Measurements from ENCODE around the gene MSLN. TPM values are rescaled to one million over a fixed set of nuclear protein-coding genes. Genes with fewer than 3 reads are reported as not detected.
A peak's percentile ranks its signal among the peaks of the same experiment; 100 is the strongest.

Gene MSLN
- polyA plus RNA-seq, 2 donors: 0.87 to 3.7 TPM

GRCh38 chr16:734208-734980 lies 26.1 kb upstream of the MSLN start:
- Histone ChIP-seq H3K27ac (ENCODE audit: low read depth in 2 of 2, low read length in 1 of 2) (no peak overlapping the region), H3K27me3 (ENCODE audit: control insufficient read depth in 1 of 2, insufficient read depth in 2 of 2, low read length in 2 of 2) (no peaks in the 10 kb centered on the region), H3K9me3 (ENCODE audit: control insufficient read depth in 2 of 2, insufficient read depth in 1 of 2, low read depth in 1 of 2, low read length in 1 of 2) (no peaks in the 10 kb centered on the region), H3K4me1 (ENCODE audit: control insufficient read depth in 2 of 2, insufficient read depth in 2 of 2, low read length in 1 of 2) (no peaks in the 10 kb centered on the region), H3K36me3 (ENCODE audit: control insufficient read depth in 2 of 2, insufficient read depth in 2 of 2, low read length in 1 of 2) (peaks cover 0 to 64% of the 10 kb centered on the region in 2 donors), H3K4me3 (ENCODE audit: low read depth in 1 of 2, low read length in 2 of 2) (no peak overlapping the region)
- WGBS, 2 donors: 90 to 92% methylated on average over 49 of the region's 49 CpGs

- Histone ChIP-seq H3K27me3 (ENCODE audit: control insufficient read depth in 1 of 2, insufficient read depth in 2 of 2, low read length in 2 of 2) (no peaks in the 10 kb centered on the region), H3K4me3 (ENCODE audit: low read depth in 1 of 2, low read length in 2 of 2) (no peak overlapping the region), H3K27ac (ENCODE audit: low read depth in 2 of 2, low read length in 1 of 2) (no peak overlapping the region), H3K4me1 (ENCODE audit: control insufficient read depth in 2 of 2, insufficient read depth in 2 of 2, low read length in 1 of 2) (peaks cover 0 to 7% of the 10 kb centered on the region in 2 donors), H3K9me3 (ENCODE audit: control insufficient read depth in 2 of 2, insufficient read depth in 1 of 2, low read depth in 1 of 2, low read length in 1 of 2) (no peaks in the 10 kb centered on the region), H3K36me3 (ENCODE audit: control insufficient read depth in 2 of 2, insufficient read depth in 2 of 2, low read length in 1 of 2) (peaks cover 0 to 64% of the 10 kb centered on the region in 2 donors)
- 93% methylated on average over 25 of the region's 25 CpGs for WGBS, 2 donors
Measured at GRCh38 chr16:734981-735881, 25.3 kb upstream of the MSLN start.

- H3K27me3 ChIP-seq (ENCODE audit: control insufficient read depth in 1 of 2, insufficient read depth in 2 of 2, low read length in 2 of 2): no peaks in the 10 kb centered on the region
- H3K27ac ChIP-seq (ENCODE audit: low read depth in 2 of 2, low read length in 1 of 2): no peak overlapping the region
- peaks cover 0 to 10% of the 10 kb centered on the region in 2 donors for H3K4me1 ChIP-seq (ENCODE audit: control insufficient read depth in 2 of 2, insufficient read depth in 2 of 2, low read length in 1 of 2)
- no peaks in the 10 kb centered on the region for H3K9me3 ChIP-seq (ENCODE audit: control insufficient read depth in 2 of 2, insufficient read depth in 1 of 2, low read depth in 1 of 2, low read length in 1 of 2)
- no peak overlapping the region for H3K4me3 ChIP-seq (ENCODE audit: low read depth in 1 of 2, low read length in 2 of 2)
- 76 to 83% methylated on average over 13 of the region's 13 CpGs for WGBS, 2 donors
- H3K36me3 ChIP-seq (ENCODE audit: control insufficient read depth in 2 of 2, insufficient read depth in 2 of 2, low read length in 1 of 2): peaks cover 0 to 60% of the 10 kb centered on the region in 2 donors
Measured at GRCh38 chr16:735982-736453, 24.5 kb upstream of the MSLN start.

- Histone ChIP-seq H3K4me1 (ENCODE audit: control insufficient read depth in 2 of 2, insufficient read depth in 2 of 2, low read length in 1 of 2) (peaks cover 0 to 10% of the 10 kb centered on the region in 2 donors), H3K27ac (ENCODE audit: low read depth in 2 of 2, low read length in 1 of 2) (no peak overlapping the region), H3K4me3 (ENCODE audit: low read depth in 1 of 2, low read length in 2 of 2) (no peak overlapping the region), H3K9me3 (ENCODE audit: control insufficient read depth in 2 of 2, insufficient read depth in 1 of 2, low read depth in 1 of 2, low read length in 1 of 2) (no peaks in the 10 kb centered on the region), H3K36me3 (ENCODE audit: control insufficient read depth in 2 of 2, insufficient read depth in 2 of 2, low read length in 1 of 2) (peaks cover 0 to 52% of the 10 kb centered on the region in 2 donors), H3K27me3 (ENCODE audit: control insufficient read depth in 1 of 2, insufficient read depth in 2 of 2, low read length in 2 of 2) (no peaks in the 10 kb centered on the region)
- 95 to 97% methylated on average over 29 of the region's 29 CpGs for WGBS, 2 donors
Measured at GRCh38 chr16:736936-737481, 23.5 kb upstream of the MSLN start.

GRCh38 chr16:739560-740458 lies 20.7 kb upstream of the MSLN start:
- 40 to 42% methylated on average over 36 to 38 of the region's 38 CpGs for WGBS, 2 donors
- H3K27me3 ChIP-seq (ENCODE audit: control insufficient read depth in 1 of 2, insufficient read depth in 2 of 2, low read length in 2 of 2): no peaks in the 10 kb centered on the region
- peaks cover 0 to 10% of the 10 kb centered on the region in 2 donors for H3K4me1 ChIP-seq (ENCODE audit: control insufficient read depth in 2 of 2, insufficient read depth in 2 of 2, low read length in 1 of 2)
- H3K36me3 ChIP-seq (ENCODE audit: control insufficient read depth in 2 of 2, insufficient read depth in 2 of 2, low read length in 1 of 2): peaks cover 0 to 31% of the 10 kb centered on the region in 2 donors
- H3K4me3 ChIP-seq (ENCODE audit: low read depth in 1 of 2, low read length in 2 of 2): peak overlapping the region; percentile 79 to 92
- H3K27ac ChIP-seq (ENCODE audit: low read depth in 2 of 2, low read length in 1 of 2): no peak overlapping the region
- H3K9me3 ChIP-seq (ENCODE audit: control insufficient read depth in 2 of 2, insufficient read depth in 1 of 2, low read depth in 1 of 2, low read length in 1 of 2): no peaks in the 10 kb centered on the region

- Histone ChIP-seq H3K4me1 (ENCODE audit: control insufficient read depth in 2 of 2, insufficient read depth in 2 of 2, low read length in 1 of 2) (peaks cover 0 to 10% of the 10 kb centered on the region in 2 donors), H3K27me3 (ENCODE audit: control insufficient read depth in 1 of 2, insufficient read depth in 2 of 2, low read length in 2 of 2) (no peaks in the 10 kb centered on the region), H3K27ac (ENCODE audit: low read depth in 2 of 2, low read length in 1 of 2) (peak overlapping the region; percentile 22 to 69), H3K9me3 (ENCODE audit: control insufficient read depth in 2 of 2, insufficient read depth in 1 of 2, low read depth in 1 of 2, low read length in 1 of 2) (no peaks in the 10 kb centered on the region), H3K36me3 (ENCODE audit: control insufficient read depth in 2 of 2, insufficient read depth in 2 of 2, low read length in 1 of 2) (peaks cover 0 to 25% of the 10 kb centered on the region in 2 donors), H3K4me3 (ENCODE audit: low read depth in 1 of 2, low read length in 2 of 2) (peak overlapping the region; percentile 79 to 92)
- WGBS, 2 donors: 0 to 1% methylated on average over 17 to 22 of the region's 22 CpGs
Measured at GRCh38 chr16:740459-740763, 20.1 kb upstream of the MSLN start.

- Histone ChIP-seq H3K4me3 (ENCODE audit: low read depth in 1 of 2, low read length in 2 of 2) (peak within 1 kb of the TSS; percentile 79 to 92), H3K36me3 (ENCODE audit: control insufficient read depth in 2 of 2, insufficient read depth in 2 of 2, low read length in 1 of 2) (peaks cover 0 to 21% of the 10 kb centered on the region in 2 donors), H3K27me3 (ENCODE audit: control insufficient read depth in 1 of 2, insufficient read depth in 2 of 2, low read length in 2 of 2) (no peaks in the 10 kb centered on the region), H3K9me3 (ENCODE audit: control insufficient read depth in 2 of 2, insufficient read depth in 1 of 2, low read depth in 1 of 2, low read length in 1 of 2) (no peaks in the 10 kb centered on the region), H3K27ac (ENCODE audit: low read depth in 2 of 2, low read length in 1 of 2) (peak within 1 kb of the TSS; percentile 45 to 72), H3K4me1 (ENCODE audit: control insufficient read depth in 2 of 2, insufficient read depth in 2 of 2, low read length in 1 of 2) (peaks cover 0 to 10% of the 10 kb centered on the region in 2 donors)
- WGBS, 2 donors: 0 to 1% methylated on average over 77 to 79 of the region's 79 CpGs
Measured at GRCh38 chr16:740764-741505, 19.6 kb upstream of the MSLN start, which contains the start of gene CIAO3. TSS of gene CIAO3 (minus strand) at chr16:740997. CDS start at chr16:740985, 12 bp downstream.

- Histone ChIP-seq H3K9me3 (ENCODE audit: control insufficient read depth in 2 of 2, insufficient read depth in 1 of 2, low read depth in 1 of 2, low read length in 1 of 2) (no peaks in the 10 kb centered on the region), H3K27ac (ENCODE audit: low read depth in 2 of 2, low read length in 1 of 2) (no peak overlapping the region), H3K4me1 (ENCODE audit: control insufficient read depth in 2 of 2, insufficient read depth in 2 of 2, low read length in 1 of 2) (peaks cover 0 to 10% of the 10 kb centered on the region in 2 donors), H3K27me3 (ENCODE audit: control insufficient read depth in 1 of 2, insufficient read depth in 2 of 2, low read length in 2 of 2) (no peaks in the 10 kb centered on the region), H3K4me3 (ENCODE audit: low read depth in 1 of 2, low read length in 2 of 2) (no peak overlapping the region), H3K36me3 (ENCODE audit: control insufficient read depth in 2 of 2, insufficient read depth in 2 of 2, low read length in 1 of 2) (peaks cover 0 to 10% of the 10 kb centered on the region in 2 donors)
- 86 to 87% methylated on average over 15 of the region's 15 CpGs for WGBS, 2 donors
Measured at GRCh38 chr16:741986-742629, 18.4 kb upstream of the MSLN start.
